GM12873 (cell line): ENCODE data around the gene CFL2.

Source experiments
- CTCF ChIP-seq: IDR thresholded peaks from 2 replicates; pipeline ENCODE4 v1.5.1; 2012; ENCODE audit warnings: low read depth, mild to moderate bottlenecking, moderate library complexity, low read length, control low read depth; ENCODE audit not compliant: insufficient read depth; ENCODE audit errors: missing control alignments

CFL2 gene

GRCh38 chr14:34715127-34715863, 902 bp upstream of the CFL2 start:
- no peak for TF ChIP-seq CTCF

GRCh38 chr14:34713681-34714319, 593 bp downstream of the CFL2 start:
- no peak for TF ChIP-seq CTCF

GRCh38 chr14:34713122-34713680, 1.2 kb downstream of the CFL2 start:
- no peak for TF ChIP-seq CTCF

- no peak for TF ChIP-seq CTCF
These were observed 2.3 kb downstream of the CFL2 start for GRCh38 chr14:34711796-34712712.

GRCh38 chr14:34711169-34711568, 3.2 kb downstream of the CFL2 start:
- TF ChIP-seq CTCF = no peak

- TF ChIP-seq CTCF = no peak
These were observed 3.6 kb downstream of the CFL2 start for GRCh38 chr14:34710744-34711143.

GRCh38 chr14:34710006-34710405, 4.4 kb downstream of the CFL2 start:
- no peak for TF ChIP-seq CTCF
